ENCODE data around the gene TAS2R4. TPM values are rescaled to one million over a fixed set of nuclear protein-coding genes. Genes with fewer than 3 reads are reported as not detected.
"Not testable (repeated sequence)": the region's sequence is repeated elsewhere in the genome, so short reads cannot be mapped to it uniquely, and the experiment has no call there.

The TAS2R4 gene
- 0.66 and 1.8 TPM in 2 replicates for total RNA-seq (2012; rRNA removed)

GRCh38 chr7:141776374-141776773 lies at the start of gene TAS2R4:
TAS2R4 (plus strand) TSS chr7:141776674; CDS start chr7:141778489, 1,815 bp downstream.
- Histone ChIP-seq H3K4me2 (ENCODE audit: low read length) (no peak within 1 kb of the TSS), H3K9me3 (replicated peaks; ENCODE audit: low read length) (no peaks in the 10 kb centered on the region), H3K9ac (ENCODE audit: low read depth, low read length) (no peak within 1 kb of the TSS), H3K27me3 (ENCODE audit: control insufficient read depth, insufficient read depth, low read length) (no peaks in the 10 kb centered on the region), H3K36me3 (ENCODE audit: insufficient read depth, low read length) (peaks cover 5% of the 10 kb centered on the region), H3K4me3 (ENCODE audit: low read length) (no peak within 1 kb of the TSS), H3K4me1 (ENCODE audit: control insufficient read depth, insufficient read depth, low read length) (no peaks in the 10 kb centered on the region)

DNA sequence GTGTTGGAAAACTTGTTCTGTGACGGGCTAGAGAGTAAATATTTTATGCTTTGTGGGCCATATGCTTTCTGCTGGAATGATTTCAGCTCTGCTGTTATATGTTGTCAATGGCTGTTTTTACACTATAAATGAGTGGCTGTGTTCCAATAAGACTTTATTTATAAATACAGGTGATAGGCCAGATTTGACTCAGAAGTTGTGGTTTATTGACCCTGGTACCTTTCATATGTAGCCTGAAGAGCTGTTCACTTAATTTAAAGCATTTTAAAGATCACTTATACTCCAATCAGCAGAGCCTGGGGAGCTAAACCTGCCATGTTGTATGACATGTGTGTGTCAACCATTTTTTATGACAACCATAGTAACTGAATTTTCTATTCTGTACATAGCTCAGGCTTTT lies 47.5 kb upstream of the TAS2R4 start:
- Histone ChIP-seq H3K4me2 (ENCODE audit: low read length) (no peak overlapping the region), H3K36me3 (ENCODE audit: insufficient read depth, low read length) (no peaks in the 10 kb centered on the region), H3K27me3 (ENCODE audit: control insufficient read depth, insufficient read depth, low read length) (no peaks in the 10 kb centered on the region), H3K4me1 (ENCODE audit: control insufficient read depth, insufficient read depth, low read length) (no peaks in the 10 kb centered on the region), H3K9me3 (replicated peaks; ENCODE audit: low read length) (no peaks in the 10 kb centered on the region), H3K4me3 (ENCODE audit: low read length) (no peak overlapping the region), H3K9ac (ENCODE audit: low read depth, low read length) (no peak overlapping the region)

DNA sequence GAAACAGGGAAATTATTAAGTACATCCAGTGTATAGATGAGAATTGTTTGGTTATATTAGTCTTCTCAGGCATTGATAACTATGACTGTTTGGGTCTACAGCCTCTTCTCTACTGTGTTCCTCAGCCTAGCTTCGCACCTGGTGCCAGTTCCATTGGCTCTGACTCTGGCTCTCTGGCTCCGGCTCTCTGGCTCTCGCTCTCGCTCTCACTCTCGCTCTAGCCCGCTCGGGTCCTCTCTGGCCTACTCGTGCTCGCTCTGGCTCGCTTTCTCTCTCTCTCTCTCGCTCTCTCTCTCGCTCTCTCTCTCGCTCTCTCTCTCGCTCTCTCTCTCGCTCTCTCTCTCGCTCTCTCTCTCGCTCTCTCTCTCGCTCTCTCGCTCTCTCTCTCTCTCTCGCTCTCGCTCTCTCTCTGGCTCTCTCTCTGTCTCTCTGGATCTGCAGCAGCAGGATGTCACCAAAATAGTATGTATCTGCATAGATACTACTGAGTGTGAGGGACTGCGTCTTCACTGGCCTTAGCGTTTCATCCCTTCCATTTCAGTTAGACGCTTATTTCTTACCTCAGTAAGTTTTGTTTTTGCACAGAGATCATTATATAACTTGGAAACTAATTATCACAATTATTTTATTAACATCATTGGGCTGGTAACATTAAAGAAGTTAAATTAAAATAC lies 44.9 kb upstream of the TAS2R4 start:
- Histone ChIP-seq H3K9ac (ENCODE audit: low read depth, low read length) (no peak overlapping the region), H3K4me1 (ENCODE audit: control insufficient read depth, insufficient read depth, low read length) (no peaks in the 10 kb centered on the region), H3K27me3 (ENCODE audit: control insufficient read depth, insufficient read depth, low read length) (no peaks in the 10 kb centered on the region), H3K9me3 (replicated peaks; ENCODE audit: low read length) (no peaks in the 10 kb centered on the region), H3K4me2 (ENCODE audit: low read length) (no peak overlapping the region), H3K4me3 (ENCODE audit: low read length) (no peak overlapping the region), H3K36me3 (ENCODE audit: insufficient read depth, low read length) (no peaks in the 10 kb centered on the region)

- Histone ChIP-seq H3K36me3 (ENCODE audit: insufficient read depth, low read length) (peaks cover 19% of the 10 kb centered on the region), H3K27me3 (ENCODE audit: control insufficient read depth, insufficient read depth, low read length) (no peaks in the 10 kb centered on the region), H3K9me3 (replicated peaks; ENCODE audit: low read length) (no peaks in the 10 kb centered on the region), H3K4me3 (ENCODE audit: low read length) (peak overlapping the region; percentile 72), H3K4me1 (ENCODE audit: control insufficient read depth, insufficient read depth, low read length) (peaks cover 15% of the 10 kb centered on the region), H3K4me2 (ENCODE audit: low read length) (peak overlapping the region; percentile 73), H3K9ac (ENCODE audit: low read depth, low read length) (peak overlapping the region; percentile 80)
Measured at GRCh38 chr7:141737118-141737835, 39.2 kb upstream of the TAS2R4 start.

- peaks cover 24% of the 10 kb centered on the region for H3K36me3 ChIP-seq (ENCODE audit: insufficient read depth, low read length)
- no peaks in the 10 kb centered on the region for H3K9me3 ChIP-seq (replicated peaks; ENCODE audit: low read length)
- H3K27me3 ChIP-seq (ENCODE audit: control insufficient read depth, insufficient read depth, low read length): no peaks in the 10 kb centered on the region
- peaks cover 15% of the 10 kb centered on the region for H3K4me1 ChIP-seq (ENCODE audit: control insufficient read depth, insufficient read depth, low read length)
- peak within 1 kb of the TSS; percentile 89 for H3K9ac ChIP-seq (ENCODE audit: low read depth, low read length)
- peak within 1 kb of the TSS; percentile 83 for H3K4me2 ChIP-seq (ENCODE audit: low read length)
- peak within 1 kb of the TSS; percentile 82 for H3K4me3 ChIP-seq (ENCODE audit: low read length)
Measured at GRCh38 chr7:141737836-141738591, 38.5 kb upstream of the TAS2R4 start, which contains the start of gene SSBP1. SSBP1 (plus strand) TSS chr7:141738358; CDS start chr7:141739167, 809 bp downstream.

DNA sequence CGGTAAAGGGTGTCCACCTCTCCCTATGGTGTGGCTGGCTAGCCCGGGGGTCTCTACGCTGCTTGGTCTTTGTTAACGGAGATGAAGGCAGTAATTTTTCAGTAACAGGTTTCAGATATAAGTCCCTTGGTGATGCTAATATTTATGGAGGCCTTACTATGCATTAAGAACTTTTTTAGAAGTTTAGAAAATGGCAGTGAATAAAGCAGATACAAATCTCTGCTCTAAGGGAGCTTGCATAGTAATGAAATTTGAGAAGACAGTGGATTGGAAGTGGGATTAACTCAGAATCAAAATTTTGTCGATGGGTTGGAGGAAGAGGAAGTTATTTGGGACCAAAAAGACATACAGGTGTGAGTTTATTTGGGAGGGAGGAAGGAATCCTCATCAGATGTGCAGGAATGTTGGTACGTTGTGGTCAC lies 37.9 kb upstream of the TAS2R4 start:
- Histone ChIP-seq H3K27me3 (ENCODE audit: control insufficient read depth, insufficient read depth, low read length) (no peaks in the 10 kb centered on the region), H3K9ac (ENCODE audit: low read depth, low read length) (peak overlapping the region; percentile 89), H3K4me3 (ENCODE audit: low read length) (peak overlapping the region; percentile 82), H3K4me2 (ENCODE audit: low read length) (peak overlapping the region; percentile 83), H3K4me1 (ENCODE audit: control insufficient read depth, insufficient read depth, low read length) (peaks cover 15% of the 10 kb centered on the region), H3K36me3 (ENCODE audit: insufficient read depth, low read length) (peaks cover 30% of the 10 kb centered on the region), H3K9me3 (replicated peaks; ENCODE audit: low read length) (no peaks in the 10 kb centered on the region)

DNA sequence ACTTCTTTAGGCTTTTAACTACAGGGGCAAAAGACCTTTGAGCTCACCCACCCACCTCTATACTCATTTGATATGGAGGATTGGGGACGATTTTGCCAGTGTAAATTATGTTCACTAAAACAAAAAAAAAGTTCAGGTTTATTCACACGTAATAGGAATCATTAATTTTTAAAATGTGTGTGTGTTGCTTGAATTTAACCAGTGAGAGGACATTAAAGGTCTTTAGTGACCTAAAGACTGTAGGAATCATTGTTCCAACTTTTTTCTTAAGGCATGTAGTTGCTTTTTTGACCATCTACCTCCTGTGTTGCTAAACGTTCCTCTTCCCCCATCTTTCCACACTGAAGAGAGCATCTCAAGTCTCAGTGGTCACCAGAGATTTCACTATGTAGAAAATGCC lies 37.2 kb upstream of the TAS2R4 start:
- H3K4me3 ChIP-seq (ENCODE audit: low read length): peak overlapping the region; percentile 82
- peak overlapping the region; percentile 89 for H3K9ac ChIP-seq (ENCODE audit: low read depth, low read length)
- H3K4me1 ChIP-seq (ENCODE audit: control insufficient read depth, insufficient read depth, low read length): peaks cover 15% of the 10 kb centered on the region
- no peaks in the 10 kb centered on the region for H3K9me3 ChIP-seq (replicated peaks; ENCODE audit: low read length)
- peaks cover 36% of the 10 kb centered on the region for H3K36me3 ChIP-seq (ENCODE audit: insufficient read depth, low read length)
- H3K4me2 ChIP-seq (ENCODE audit: low read length): peak overlapping the region; percentile 83
- H3K27me3 ChIP-seq (ENCODE audit: control insufficient read depth, insufficient read depth, low read length): no peaks in the 10 kb centered on the region

DNA sequence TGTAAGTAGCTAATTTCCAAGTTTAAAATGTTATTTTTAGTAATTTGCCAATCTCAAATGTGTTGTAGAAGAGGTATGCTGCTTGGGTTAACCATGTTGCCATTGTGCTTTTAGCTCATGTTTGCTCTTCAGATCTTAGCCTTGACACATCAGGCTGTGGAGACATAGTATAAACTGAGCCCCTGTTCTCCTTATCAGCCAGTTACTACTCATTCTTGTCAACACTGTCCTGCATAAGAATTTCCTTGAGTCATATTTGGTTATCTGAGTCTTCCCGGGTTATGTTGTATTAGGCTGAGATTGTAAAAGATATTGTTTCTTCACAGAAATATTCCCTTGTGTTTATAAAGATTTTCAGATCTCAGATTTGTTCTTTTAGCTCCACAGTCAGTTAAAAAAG lies 34.2 kb upstream of the TAS2R4 start:
- no peak overlapping the region for H3K9ac ChIP-seq (ENCODE audit: low read depth, low read length)
- peaks cover 59% of the 10 kb centered on the region for H3K36me3 ChIP-seq (ENCODE audit: insufficient read depth, low read length)
- no peaks in the 10 kb centered on the region for H3K9me3 ChIP-seq (replicated peaks; ENCODE audit: low read length)
- no peaks in the 10 kb centered on the region for H3K27me3 ChIP-seq (ENCODE audit: control insufficient read depth, insufficient read depth, low read length)
- no peak overlapping the region for H3K4me3 ChIP-seq (ENCODE audit: low read length)
- H3K4me1 ChIP-seq (ENCODE audit: control insufficient read depth, insufficient read depth, low read length): peaks cover 12% of the 10 kb centered on the region
- no peak overlapping the region for H3K4me2 ChIP-seq (ENCODE audit: low read length)

- Histone ChIP-seq H3K4me1 (ENCODE audit: control insufficient read depth, insufficient read depth, low read length) (peaks cover 9% of the 10 kb centered on the region), H3K9ac (ENCODE audit: low read depth, low read length) (no peak overlapping the region), H3K36me3 (ENCODE audit: insufficient read depth, low read length) (peaks cover 74% of the 10 kb centered on the region), H3K4me2 (ENCODE audit: low read length) (no peak overlapping the region), H3K9me3 (replicated peaks; ENCODE audit: low read length) (no peaks in the 10 kb centered on the region), H3K27me3 (ENCODE audit: control insufficient read depth, insufficient read depth, low read length) (no peaks in the 10 kb centered on the region), H3K4me3 (ENCODE audit: low read length) (no peak overlapping the region)
Measured at GRCh38 chr7:141744131-141744530, 32.3 kb upstream of the TAS2R4 start.

GRCh38 chr7:141748396-141748795 lies 28.1 kb upstream of the TAS2R4 start:
- no peaks in the 10 kb centered on the region for H3K4me1 ChIP-seq (ENCODE audit: control insufficient read depth, insufficient read depth, low read length)
- no peak overlapping the region for H3K4me2 ChIP-seq (ENCODE audit: low read length)
- H3K36me3 ChIP-seq (ENCODE audit: insufficient read depth, low read length): peaks cover 87% of the 10 kb centered on the region
- no peaks in the 10 kb centered on the region for H3K27me3 ChIP-seq (ENCODE audit: control insufficient read depth, insufficient read depth, low read length)
- H3K9me3 ChIP-seq (replicated peaks; ENCODE audit: low read length): peaks cover 3% of the 10 kb centered on the region
- H3K9ac ChIP-seq (ENCODE audit: low read depth, low read length): no peak overlapping the region
- H3K4me3 ChIP-seq (ENCODE audit: low read length): no peak overlapping the region

GRCh38 chr7:141751904-141752303 lies 24.6 kb upstream of the TAS2R4 start:
- H3K9me3 ChIP-seq (replicated peaks; ENCODE audit: low read length); H3K4me1 ChIP-seq (ENCODE audit: control insufficient read depth, insufficient read depth, low read length); H3K4me3 ChIP-seq (ENCODE audit: low read length); H3K9ac ChIP-seq (ENCODE audit: low read depth, low read length); H3K27me3 ChIP-seq (ENCODE audit: control insufficient read depth, insufficient read depth, low read length); H3K4me2 ChIP-seq (ENCODE audit: low read length): not testable (repeated sequence)
- peaks cover 69% of the 10 kb centered on the region for H3K36me3 ChIP-seq (ENCODE audit: insufficient read depth, low read length)
